Esophagus muscularis mucosa (tissue), 4 donors: ENCODE measurements around the gene MACROD2. TPM values are rescaled to one million over a fixed set of nuclear protein-coding genes. Genes with fewer than 3 reads are reported as not detected.

Experiments used
- DNase-seq: peaks from one replicate; pipeline ENCODE4 v3.0.0-alpha.2; 2017; ENCODE audit errors: extremely low spot score
- H3K27ac ChIP-seq, 4 donors: fragments of 200-600 bp; sonication (generic); replicated peaks in 1 of 4; 1 replicate in 3 of 4; 2 replicates in 1 of 4; pipeline ENCODE4 v1.5.1; 2016 to 2019; ENCODE audit warnings: mild to moderate bottlenecking in 1 of 4
- H3K27me3 ChIP-seq, 4 donors: fragments of 200-600 bp; sonication (generic); one replicate each; pipeline versions ENCODE4 v1.5.1 to v1.6.0; 2016 to 2019
- H3K36me3 ChIP-seq, 4 donors: fragments of 200-600 bp; sonication (generic); one replicate each; pipeline ENCODE4 v1.5.1; 2016 to 2019
- H3K4me1 ChIP-seq, 4 donors: fragments of 200-600 bp; sonication (generic); one replicate each; pipeline ENCODE4 v1.5.1; 2016 to 2019
- H3K4me3 ChIP-seq, 4 donors: fragments of 200-600 bp; sonication (generic); 1 replicate in 2 of 4; 2 replicates in 2 of 4; pipeline ENCODE4 v1.5.1; 2016 to 2019; ENCODE audit warnings: mild to moderate bottlenecking in 4 of 4, moderate library complexity in 1 of 4
- H3K9me3 ChIP-seq, 4 donors: fragments of 200-600 bp; sonication (generic); 1 replicate in 3 of 4; 2 replicates in 1 of 4; pipeline ENCODE4 v1.5.1; 2016 to 2019
- EP300 ChIP-seq: sonication (generic); formaldehyde crosslinking; IDR thresholded peaks from one replicate; pipeline ENCODE4 v1.6.1; 2017; ENCODE audit warnings: antibody characterized with exemption
- POLR2A ChIP-seq: fragments of 450-650 bp; IDR thresholded peaks from one replicate; pipeline ENCODE4 v1.6.1; 2017; ENCODE audit warnings: antibody characterized with exemption, moderate library complexity, mild to moderate bottlenecking, low read depth
- POLR2AphosphoS5 ChIP-seq, 2 donors: sonication (generic); formaldehyde crosslinking; IDR thresholded peaks; one replicate each; pipeline ENCODE4 v1.6.1; 2017; ENCODE audit warnings: antibody characterized with exemption in 2 of 2
- WGBS: methylation state at CpG from one replicate; pipeline ENCODE4 v1.1.5; 2018; 5-methylcytosine and 5-hydroxymethylcytosine counted together
- intact Hi-C: fragments of 100-400 bp; cut with DNase I; formaldehyde crosslinking; loops from one replicate; pipeline ENCODE4 v1.15.1; 2023
- total RNA-seq, 4 donors: library from RNA; depleted of rRNA; stranded (reverse); fragments of >200 nt; gene quantifications; one replicate each; pipeline versions ENCODE4 v1.1.0 to v1.2.1, GENCODE V29; 2016
- TF ChIP-seq, protein P1 (sequence below), 3 experiments: fragments of 200-600 bp in 2 of 3; fragments of 450-650 bp in 1 of 3; sonication (generic) in 2 of 3; IDR thresholded peaks; one replicate each; pipeline ENCODE4 v1.5.1; 2017 to 2019; ENCODE audit warnings: antibody characterized with exemption in 3 of 3, mild to moderate bottlenecking in 2 of 3, moderate library complexity in 1 of 3

The MACROD2 gene
- total RNA-seq, 4 donors from 2014 or later = 1.4 to 3.6 (median 2.6) TPM

DNA sequence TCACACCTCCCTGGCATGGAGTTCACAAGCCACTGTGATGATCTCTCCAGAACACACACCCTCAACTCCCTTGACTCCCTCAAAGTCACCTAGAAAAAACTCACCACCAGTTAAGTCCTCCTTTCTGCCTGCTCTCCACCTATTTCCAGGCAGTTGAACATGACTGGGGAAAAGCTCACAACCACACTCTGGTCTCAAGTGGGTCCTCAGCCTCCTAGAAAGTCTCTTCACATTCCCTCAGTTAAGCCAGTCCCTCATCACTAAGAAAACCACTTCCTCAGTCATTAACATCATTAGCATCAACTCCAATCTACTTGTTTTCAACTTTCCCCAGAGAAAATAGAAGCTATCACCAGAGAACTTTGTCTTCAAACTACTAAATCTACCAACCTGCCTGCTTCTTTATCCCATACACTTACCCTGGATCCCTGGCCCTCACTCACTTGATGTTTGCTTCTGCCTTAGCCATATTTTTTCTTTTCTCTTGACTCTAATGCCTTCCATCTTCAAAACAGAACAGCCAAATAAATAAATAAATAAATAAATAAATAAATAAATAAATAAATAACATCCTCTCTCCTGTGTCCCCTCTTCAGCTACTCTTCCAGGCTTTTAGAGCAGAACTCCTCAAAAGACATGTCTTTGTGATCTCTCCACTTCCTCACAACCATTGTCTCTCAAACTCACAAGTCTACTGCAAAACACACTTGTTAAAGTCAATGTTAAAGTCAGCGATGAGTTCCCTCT, 1084.5 kb downstream of the MACROD2 start:
- no peak for DNase-seq
- Histone ChIP-seq H3K27ac (no peak overlapping the region), H3K4me1 (no peaks in the 10 kb centered on the region), H3K27me3 (no peaks in the 10 kb centered on the region), H3K9me3 (no peaks in the 10 kb centered on the region), H3K36me3 (no peaks in the 10 kb centered on the region), H3K4me3 (no peak overlapping the region)
- 100% methylated on average over 1 of the region's 1 CpG for WGBS
- intact Hi-C loops = no loop called here
- TF ChIP-seq EP300 (no peak), POLR2AphosphoS5 (IDR thresholded peaks at IDR 0.05) (no peak), POLR2A (no peak)
- TF ChIP-seq, protein P1, sequence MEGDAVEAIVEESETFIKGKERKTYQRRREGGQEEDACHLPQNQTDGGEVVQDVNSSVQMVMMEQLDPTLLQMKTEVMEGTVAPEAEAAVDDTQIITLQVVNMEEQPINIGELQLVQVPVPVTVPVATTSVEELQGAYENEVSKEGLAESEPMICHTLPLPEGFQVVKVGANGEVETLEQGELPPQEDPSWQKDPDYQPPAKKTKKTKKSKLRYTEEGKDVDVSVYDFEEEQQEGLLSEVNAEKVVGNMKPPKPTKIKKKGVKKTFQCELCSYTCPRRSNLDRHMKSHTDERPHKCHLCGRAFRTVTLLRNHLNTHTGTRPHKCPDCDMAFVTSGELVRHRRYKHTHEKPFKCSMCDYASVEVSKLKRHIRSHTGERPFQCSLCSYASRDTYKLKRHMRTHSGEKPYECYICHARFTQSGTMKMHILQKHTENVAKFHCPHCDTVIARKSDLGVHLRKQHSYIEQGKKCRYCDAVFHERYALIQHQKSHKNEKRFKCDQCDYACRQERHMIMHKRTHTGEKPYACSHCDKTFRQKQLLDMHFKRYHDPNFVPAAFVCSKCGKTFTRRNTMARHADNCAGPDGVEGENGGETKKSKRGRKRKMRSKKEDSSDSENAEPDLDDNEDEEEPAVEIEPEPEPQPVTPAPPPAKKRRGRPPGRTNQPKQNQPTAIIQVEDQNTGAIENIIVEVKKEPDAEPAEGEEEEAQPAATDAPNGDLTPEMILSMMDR (IDR thresholded peaks at IDR 0.05) = no peak

DNA sequence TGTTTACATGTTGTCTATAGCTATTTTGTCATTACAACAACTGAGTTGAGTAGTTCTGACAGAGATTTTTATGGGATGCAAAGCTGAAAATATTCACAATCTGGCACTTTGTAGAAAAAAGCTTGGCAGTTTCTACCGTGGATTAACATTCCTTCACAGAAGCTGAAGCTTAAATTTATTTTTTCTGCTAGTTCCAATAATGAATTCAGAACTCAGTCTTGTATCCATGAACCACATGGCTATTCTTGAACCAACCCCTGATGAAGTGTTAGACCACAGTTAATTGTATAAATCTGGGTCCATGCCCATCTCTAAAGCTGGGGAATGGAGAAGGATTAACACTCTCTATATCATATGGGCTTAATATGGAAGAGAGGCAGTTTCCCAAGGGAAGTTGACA, 1085.9 kb downstream of the MACROD2 start:
- H3K4me1 ChIP-seq = no peaks in the 10 kb centered on the region
- H3K36me3 ChIP-seq = no peaks in the 10 kb centered on the region
- no peak overlapping the region for H3K4me3 ChIP-seq
- no peaks in the 10 kb centered on the region for H3K27me3 ChIP-seq
- no peak overlapping the region for H3K27ac ChIP-seq
- WGBS = 26% methylated on average over 1 of the region's 1 CpG
- intact Hi-C loops = no loop called here
- H3K9me3 ChIP-seq = no peaks in the 10 kb centered on the region
- TF ChIP-seq POLR2AphosphoS5 (IDR thresholded peaks at IDR 0.05) (no peak), POLR2A (no peak), EP300 (no peak)
- TF ChIP-seq, protein P1 (IDR thresholded peaks at IDR 0.05) = no peak
- no peak for DNase-seq

DNA sequence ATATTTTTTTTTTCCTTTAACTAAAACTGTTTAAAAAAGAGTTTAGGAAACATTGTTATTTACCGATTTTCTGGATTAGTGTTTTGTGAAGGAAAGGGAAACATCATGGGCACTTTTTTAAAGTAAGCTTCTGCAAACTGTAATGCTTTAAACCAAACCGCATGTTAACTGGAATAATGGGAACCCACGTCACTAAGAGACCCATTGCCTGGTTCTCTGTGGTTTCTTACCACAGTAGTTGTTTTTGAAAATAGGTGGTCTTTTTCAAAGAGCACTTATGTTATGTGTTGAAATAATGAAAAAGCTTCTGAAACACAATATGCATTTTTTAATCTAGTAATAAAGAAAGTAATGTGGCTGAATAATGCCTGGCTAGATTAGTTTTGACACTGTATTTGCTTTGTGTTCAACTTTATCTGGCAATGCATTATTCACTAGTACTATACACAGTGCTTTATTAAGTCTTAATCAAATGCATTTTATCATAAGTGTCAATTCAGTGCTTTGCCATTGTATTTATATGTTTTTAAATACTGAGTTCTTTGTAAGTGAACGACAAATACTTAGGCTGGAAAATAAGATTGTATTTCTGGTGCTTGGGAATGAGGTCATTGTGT, 1096.2 kb downstream of the MACROD2 start:
- WGBS = 80% methylated on average over 4 of the region's 4 CpGs
- Histone ChIP-seq H3K9me3 (no peaks in the 10 kb centered on the region), H3K27me3 (no peaks in the 10 kb centered on the region), H3K27ac (no peak overlapping the region), H3K4me1 (no peaks in the 10 kb centered on the region), H3K36me3 (no peaks in the 10 kb centered on the region), H3K4me3 (no peak overlapping the region)
- DNase-seq = no peak
- intact Hi-C loops = no loop called here
- TF ChIP-seq EP300 = no peak
- TF ChIP-seq, protein P1 (IDR thresholded peaks at IDR 0.05) = no peak
- TF ChIP-seq POLR2AphosphoS5 (IDR thresholded peaks at IDR 0.05) = no peak
- no peak for TF ChIP-seq POLR2A

DNA sequence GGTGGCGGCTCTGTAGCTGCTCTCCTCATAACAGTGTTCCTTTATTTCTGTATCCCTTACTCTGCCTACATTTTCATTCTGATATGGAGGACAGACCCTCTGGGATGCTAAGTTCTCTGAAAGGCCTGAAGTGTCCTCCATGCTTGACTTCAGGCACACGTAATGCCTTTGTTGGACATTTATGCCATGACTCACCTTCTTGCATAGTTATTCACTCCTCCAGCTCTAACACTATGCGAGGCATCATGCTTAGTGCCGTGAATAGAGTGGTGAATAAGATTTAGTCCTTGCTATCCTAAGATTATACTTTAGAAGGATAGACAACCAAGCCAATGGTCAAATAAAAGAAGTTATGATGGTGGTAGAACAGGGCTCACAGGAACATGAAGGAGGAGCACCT, 1103.0 kb downstream of the MACROD2 start:
- Histone ChIP-seq H3K4me1 (no peaks in the 10 kb centered on the region), H3K36me3 (no peaks in the 10 kb centered on the region), H3K9me3 (no peaks in the 10 kb centered on the region), H3K27me3 (no peaks in the 10 kb centered on the region), H3K27ac (no peak overlapping the region), H3K4me3 (no peak overlapping the region)
- intact Hi-C loops = no loop called here
- no peak for DNase-seq
- TF ChIP-seq, protein P1 (IDR thresholded peaks at IDR 0.05) = no peak
- TF ChIP-seq EP300 = no peak
- TF ChIP-seq POLR2AphosphoS5 (IDR thresholded peaks at IDR 0.05) = no peak
- TF ChIP-seq POLR2A = no peak
- 97% methylated on average over 4 of the region's 4 CpGs for WGBS
